Uterus (tissue), 4 donors: ENCODE results near the gene SELENOV. TPM values are rescaled to one million over a fixed set of nuclear protein-coding genes. Genes with fewer than 3 reads are reported as not detected.

Experiments used
- DNase-seq, 2 donors: peaks; one replicate each; pipeline ENCODE4 v3.0.0-alpha.2; 2019 to 2020
- H3K27ac ChIP-seq, 2 donors: fragments of 200-600 bp; sonication (generic); 1 replicate in 1 of 2; 2 replicates in 1 of 2; pipeline ENCODE4 v1.5.1; 2016 to 2018
- H3K27me3 ChIP-seq, 2 donors: fragments of 200-600 bp; sonication (generic); one replicate each; pipeline ENCODE4 v1.5.1; 2018 to 2019; ENCODE audit warnings: control low read depth in 1 of 2
- H3K36me3 ChIP-seq, 2 donors: fragments of 200-600 bp; sonication (generic); one replicate each; pipeline ENCODE4 v1.5.1; 2019; ENCODE audit warnings: control low read depth in 1 of 2
- H3K4me1 ChIP-seq, 2 donors: fragments of 200-600 bp; sonication (generic); one replicate each; pipeline ENCODE4 v1.5.1; 2018 to 2019; ENCODE audit warnings: control low read depth in 1 of 2
- H3K4me3 ChIP-seq, 2 donors: fragments of 200-600 bp; sonication (generic); 1 replicate in 1 of 2; 2 replicates in 1 of 2; pipeline ENCODE4 v1.5.1; 2018 to 2019; ENCODE audit warnings: mild to moderate bottlenecking in 1 of 2
- H3K9me3 ChIP-seq, 2 donors: fragments of 200-600 bp; sonication (generic); one replicate each; pipeline ENCODE4 v1.5.1; 2019; ENCODE audit warnings: control low read depth in 1 of 2
- CTCF ChIP-seq, 4 experiments: fragments of 200-600 bp in 2 of 4; fragments of 450-650 bp in 2 of 4; sonication (generic) in 2 of 4; IDR thresholded peaks; one replicate each; pipeline ENCODE4 v1.5.1; 2016 to 2019; ENCODE audit warnings: antibody characterized with exemption in 4 of 4, mild to moderate bottlenecking in 2 of 4, moderate library complexity in 1 of 4
- POLR2A ChIP-seq, 2 donors: fragments of 450-650 bp; IDR thresholded peaks; one replicate each; pipeline ENCODE4 v1.6.1; 2016; ENCODE audit warnings: antibody characterized with exemption in 2 of 2, mild to moderate bottlenecking in 1 of 2, moderate library complexity in 1 of 2
- intact Hi-C: fragments of 100-400 bp; cut with DNase I; formaldehyde crosslinking; loops from one replicate; pipeline ENCODE4 v1.15.1; 2023; ENCODE audit warnings: low total_unique reads
- total RNA-seq, 4 donors: library from RNA; depleted of rRNA in 3 of 4; stranded (reverse); fragments of >200 nt in 3 of 4; gene quantifications; one replicate each; pipeline versions ENCODE4 v1.1.0 to v1.2.4, GENCODE V29; 2014 to 2023
- donor health status: DM: yes; HTN: yes; CAD: no.

SELENOV gene
- total RNA-seq, 4 donors from 2014 or later, result 0.41 TPM; not detected in 3

DNA sequence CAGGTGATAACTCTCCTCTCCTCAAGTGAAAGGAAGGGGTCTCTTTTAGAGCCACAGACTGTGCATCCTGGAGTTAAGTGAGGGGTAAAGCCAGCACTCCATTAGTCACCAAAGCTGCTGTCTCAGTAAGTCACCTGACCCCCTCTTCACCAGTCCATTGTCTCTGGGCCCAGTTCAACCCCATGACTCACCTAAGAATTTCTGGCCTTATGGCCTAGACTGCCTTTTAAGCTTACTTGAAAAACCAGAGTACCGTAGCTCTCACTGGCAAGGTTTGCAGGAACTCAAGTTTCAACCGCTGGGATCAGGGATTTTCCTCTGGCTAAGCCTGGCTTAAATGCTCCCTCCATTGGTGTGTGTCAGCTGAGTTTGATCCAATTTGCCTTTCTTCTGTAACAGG lies 48.5 kb downstream of the SELENOV start:
- Histone ChIP-seq H3K4me3 (no peak overlapping the region), H3K36me3 (no peaks in the 10 kb centered on the region), H3K27me3 (no peaks in the 10 kb centered on the region), H3K4me1 (no peaks in the 10 kb centered on the region), H3K9me3 (no peaks in the 10 kb centered on the region), H3K27ac (no peak overlapping the region)
- intact Hi-C loops, result no loop called here
- no peak for DNase-seq
- TF ChIP-seq CTCF (IDR thresholded peaks at IDR 0.05), result no peak
- TF ChIP-seq POLR2A (IDR thresholded peaks at IDR 0.05), result no peak

GRCh38 chr19:39566064-39566463 lies 51.1 kb downstream of the SELENOV start:
- Histone ChIP-seq H3K4me1 (no peaks in the 10 kb centered on the region), H3K27ac (no peak overlapping the region), H3K9me3 (no peaks in the 10 kb centered on the region), H3K27me3 (no peaks in the 10 kb centered on the region), H3K4me3 (no peak overlapping the region), H3K36me3 (no peaks in the 10 kb centered on the region)
- DNase-seq, result no peak
- TF ChIP-seq POLR2A (IDR thresholded peaks at IDR 0.05) (no peak), CTCF (IDR thresholded peaks at IDR 0.05) (no peak)
- intact Hi-C loops, result no loop called here

DNA sequence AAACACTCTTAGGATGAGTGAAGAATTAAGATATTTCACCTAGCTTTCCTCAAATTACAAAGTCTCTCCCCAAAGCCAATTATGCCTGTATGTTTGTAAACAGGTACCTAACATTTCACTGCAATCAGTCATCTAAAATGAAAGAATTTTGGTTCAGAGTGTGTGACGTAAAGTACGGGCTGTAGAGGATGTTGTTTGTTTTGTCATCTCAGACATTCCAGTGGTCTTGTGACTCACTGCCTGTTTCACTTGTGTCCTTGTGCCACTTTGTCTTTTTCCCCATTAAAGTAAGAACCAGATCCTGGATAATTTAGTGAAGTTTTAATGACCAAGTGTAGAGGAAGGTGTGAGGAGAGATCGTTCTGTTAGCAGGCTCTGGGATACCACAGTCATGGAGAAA lies 53.7 kb downstream of the SELENOV start:
- Histone ChIP-seq H3K9me3 (no peaks in the 10 kb centered on the region), H3K36me3 (no peaks in the 10 kb centered on the region), H3K4me1 (no peaks in the 10 kb centered on the region), H3K4me3 (no peak overlapping the region), H3K27ac (no peak overlapping the region), H3K27me3 (no peaks in the 10 kb centered on the region)
- TF ChIP-seq CTCF (IDR thresholded peaks at IDR 0.05), result no peak
- TF ChIP-seq POLR2A (IDR thresholded peaks at IDR 0.05), result no peak
- intact Hi-C loops, result no loop called here
- no peak for DNase-seq

Other genes with a start within 250 kb of the SELENOV start
- gene IFNL2, start 246.7 kb upstream of the SELENOV start, total RNA-seq, result not detected
- gene IFNL1, start 218.7 kb upstream of the SELENOV start, total RNA-seq, result not detected
- 1 to 10 TPM in 2 of 4 donors, not detected in 2; 1.4 to 4.7 TPM for gene LRFN1, start 194.3 kb upstream of the SELENOV start, total RNA-seq
- gene GMFG, start 179.1 kb upstream of the SELENOV start, total RNA-seq, result 10 to 100 TPM; 10.4 to 43.0 (median 18.9) TPM
- 100 to 1,000 TPM in 1 of 4 donors, 10 to 100 TPM in 3; 11.3 to 128 (median 58.6) TPM for gene SAMD4B, start 172.7 kb upstream of the SELENOV start, total RNA-seq
- gene PAF1, start 124.0 kb upstream of the SELENOV start, total RNA-seq, result 10 to 100 TPM; 21.8 to 65.6 (median 33.7) TPM
- gene MED29, start 123.8 kb upstream of the SELENOV start, total RNA-seq, result 100 to 1,000 TPM in 1 of 4 donors, 10 to 100 TPM in 3; 15.6 to 282 (median 40.8) TPM
- 100 to 1,000 TPM in 2 of 4 donors, 10 to 100 TPM in 1, 1 to 10 TPM in 1; 5.0 to 276 (median 145) TPM for gene ZFP36, start 108.3 kb upstream of the SELENOV start, total RNA-seq
- gene PLEKHG2, start 102.5 kb upstream of the SELENOV start, total RNA-seq, result 100 to 1,000 TPM in 1 of 4 donors, 10 to 100 TPM in 1, 1 to 10 TPM in 2; 5.1 to 120 (median 21.6) TPM
- gene RPS16, start 79.2 kb upstream of the SELENOV start, total RNA-seq, result 1,000 to 10,000 TPM in 3 of 4 donors, 10 to 100 TPM in 1; 50.5 to 6,434 (median 2,757) TPM
- 100 to 1,000 TPM in 1 of 4 donors, 10 to 100 TPM in 3; 11.8 to 119 (median 40.0) TPM for gene SUPT5H, start 69.6 kb upstream of the SELENOV start, total RNA-seq
- gene TIMM50, start 34.3 kb upstream of the SELENOV start, total RNA-seq, result 10 to 100 TPM; 21.0 to 48.6 (median 28.5) TPM
- under 1 TPM in 1 of 4 donors, not detected in 3; 0.41 TPM for gene DLL3, start 16.2 kb upstream of the SELENOV start, total RNA-seq
- gene EID2B, start 17.7 kb downstream of the SELENOV start, total RNA-seq, result 1 to 10 TPM in 3 of 4 donors, under 1 TPM in 1; 0.29 to 6.6 (median 5.1) TPM
- 10 to 100 TPM in 2 of 4 donors, 1 to 10 TPM in 2; 3.8 to 15.5 (median 8.6) TPM for gene EID2, start 25.0 kb downstream of the SELENOV start, total RNA-seq
- not detected for gene LGALS13, start 87.4 kb downstream of the SELENOV start, total RNA-seq
- gene LGALS16, start 140.8 kb downstream of the SELENOV start, total RNA-seq, result not detected
- gene LGALS14, start 189.3 kb downstream of the SELENOV start, total RNA-seq, result not detected
- gene CLC, start 222.9 kb downstream of the SELENOV start, total RNA-seq, result not detected